ENCODE data around the gene PTPRN2.
"Not testable (repeated sequence)": the region's sequence is repeated elsewhere in the genome, so short reads cannot be mapped to it uniquely, and the experiment has no call there.

PTPRN2 gene

DNA sequence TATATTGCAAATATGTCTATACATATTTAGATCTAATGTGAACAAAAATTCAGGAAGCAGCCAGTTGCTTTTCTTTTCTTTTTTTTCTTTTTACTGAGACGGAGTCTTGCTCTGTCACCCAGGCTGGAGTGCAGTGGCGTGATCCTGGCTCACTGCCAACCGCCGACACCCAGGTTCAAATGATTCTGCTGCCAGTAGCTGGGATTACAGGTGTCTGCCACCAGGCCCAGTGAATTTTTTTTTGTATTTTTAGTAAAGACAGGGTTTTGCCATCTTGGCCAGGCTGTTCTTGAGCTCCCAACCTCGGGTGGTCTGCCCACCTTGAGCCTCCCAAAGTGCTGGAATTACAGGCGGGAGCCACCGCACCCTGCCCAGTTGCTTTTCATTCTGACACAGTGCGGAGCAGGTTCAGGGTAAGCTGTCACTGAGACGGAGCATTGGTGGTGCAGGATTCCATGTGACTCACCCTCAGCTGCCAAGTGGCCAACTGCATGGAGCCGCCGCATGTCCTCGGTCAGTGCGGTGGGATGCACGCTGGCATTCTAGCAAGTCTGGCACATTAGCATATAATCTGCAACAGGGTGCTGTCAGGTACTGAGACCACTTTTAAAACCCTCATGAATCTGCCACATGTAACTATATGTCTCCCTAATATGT, 888.1 kb downstream of the PTPRN2 start:
- no peak for DNase-seq

- DNase-seq: not testable (repeated sequence)
Observed at GRCh38 chr7:157697287-157697686, 890.3 kb downstream of the PTPRN2 start.

- not testable (repeated sequence) for DNase-seq
Observed at GRCh38 chr7:157695609-157696008, 892.0 kb downstream of the PTPRN2 start.

- DNase-seq: no peak
Observed at GRCh38 chr7:157694376-157694665, 893.3 kb downstream of the PTPRN2 start.

DNA sequence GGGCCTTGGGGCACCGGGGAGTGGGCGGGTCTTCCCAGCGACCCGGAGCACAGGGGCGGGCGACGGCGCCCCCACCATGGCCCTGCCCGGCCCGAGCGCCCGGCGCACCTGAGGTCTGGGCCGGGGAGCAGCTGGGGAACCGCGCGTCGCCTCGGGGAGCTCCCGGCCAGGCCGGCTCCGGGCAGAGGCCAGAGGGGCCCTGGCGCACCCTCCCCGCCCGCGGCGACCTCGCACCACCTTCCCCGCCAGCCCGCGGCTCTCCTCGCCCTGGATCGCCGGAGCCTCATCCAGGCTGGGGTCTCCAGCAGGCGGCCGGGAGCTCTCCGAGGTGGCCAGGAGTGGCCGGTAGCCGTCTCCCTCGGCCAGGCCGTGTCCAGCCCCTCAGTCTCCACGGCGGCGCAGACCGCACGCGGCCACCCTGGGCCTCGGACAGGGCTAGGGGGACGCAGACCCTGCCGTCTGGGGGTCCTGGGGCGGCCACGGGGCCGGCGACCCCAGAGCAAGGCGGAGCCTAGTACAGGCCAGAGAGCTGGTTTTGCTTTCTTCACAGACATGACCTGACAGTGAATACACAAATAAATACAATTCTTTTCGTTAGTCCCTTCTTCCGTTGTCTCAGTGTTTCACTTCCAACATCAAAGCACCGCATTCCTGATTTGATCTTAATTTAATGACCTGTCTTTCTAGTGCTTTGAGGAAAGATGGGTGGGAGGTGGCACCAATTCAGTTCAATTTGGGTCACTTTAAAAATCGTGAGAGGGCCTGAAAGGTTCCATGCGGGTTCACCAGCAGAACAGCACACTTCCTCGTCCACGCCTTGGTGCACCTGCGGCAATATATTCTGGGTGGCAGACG, 893.9 kb downstream of the PTPRN2 start:
- no peak for DNase-seq

DNA sequence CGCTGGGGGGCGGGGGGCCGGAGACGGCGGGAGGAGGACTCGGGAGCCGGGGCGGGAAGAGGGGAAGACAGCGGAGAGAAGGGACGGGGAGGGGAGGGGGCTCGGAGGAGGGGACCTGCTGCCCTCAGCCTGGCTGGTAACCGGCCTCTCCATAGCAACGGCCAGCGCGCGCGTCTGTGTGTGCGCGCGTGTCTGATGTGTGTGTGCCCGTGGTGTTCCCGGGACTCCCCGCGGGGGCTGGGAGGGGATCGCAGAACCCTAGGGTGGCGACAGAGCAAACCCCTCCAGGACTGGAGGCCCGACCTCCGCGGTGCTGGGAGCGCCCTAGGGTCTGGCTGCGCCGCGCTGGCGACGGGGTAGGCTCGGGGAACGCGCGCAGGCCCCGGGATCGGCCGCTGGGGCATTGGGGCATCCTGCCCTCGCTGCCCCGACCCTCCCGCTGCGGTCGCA, 894.5 kb downstream of the PTPRN2 start:
- DNase-seq: no peak

- no peak for DNase-seq
Observed at GRCh38 chr7:157692460-157693011, 895.1 kb downstream of the PTPRN2 start.

GRCh38 chr7:157691586-157692459, 895.8 kb downstream of the PTPRN2 start:
- peak in 2 of 14 donors; percentile 7 to 9 for DNase-seq

DNA sequence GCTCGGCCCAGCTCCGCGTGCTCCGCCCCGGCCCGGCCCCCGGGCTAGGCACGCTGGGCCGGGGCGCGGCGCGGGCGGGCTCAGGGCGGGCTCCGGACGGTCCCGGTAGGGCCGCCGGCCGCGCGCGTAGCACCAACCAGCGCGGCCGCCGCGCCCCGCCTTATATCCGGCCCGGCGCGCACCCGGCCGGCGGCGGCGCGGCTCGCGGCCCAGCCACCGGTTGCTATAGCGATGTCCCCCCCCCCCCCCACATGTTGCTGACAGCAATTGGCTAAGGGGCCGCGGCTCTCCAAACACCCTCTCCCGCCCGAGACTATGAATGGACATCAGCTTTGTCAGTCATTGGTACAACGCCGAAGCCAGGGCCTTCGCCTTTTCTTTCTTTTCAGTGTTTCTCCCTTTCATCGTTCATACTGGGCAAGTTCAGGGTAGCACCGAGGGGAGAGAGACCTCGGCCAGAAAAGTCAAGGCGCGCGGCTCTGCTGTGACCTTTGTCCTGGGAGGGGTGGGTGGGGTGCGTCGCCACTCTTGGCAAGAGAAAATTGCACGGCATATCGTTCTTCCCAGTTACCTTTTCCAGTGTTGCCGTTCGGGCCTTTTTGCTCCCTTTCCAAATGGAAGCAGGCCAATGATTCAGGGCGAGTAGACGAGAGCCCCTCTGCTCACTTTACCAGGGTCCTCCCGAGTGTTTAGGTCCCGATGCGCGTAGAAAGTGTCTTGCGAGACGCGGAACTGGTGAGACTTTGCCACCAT, 896.6 kb downstream of the PTPRN2 start:
- peak in 9 of 14 donors; percentile 8 to 73 (median 26) for DNase-seq

DNA sequence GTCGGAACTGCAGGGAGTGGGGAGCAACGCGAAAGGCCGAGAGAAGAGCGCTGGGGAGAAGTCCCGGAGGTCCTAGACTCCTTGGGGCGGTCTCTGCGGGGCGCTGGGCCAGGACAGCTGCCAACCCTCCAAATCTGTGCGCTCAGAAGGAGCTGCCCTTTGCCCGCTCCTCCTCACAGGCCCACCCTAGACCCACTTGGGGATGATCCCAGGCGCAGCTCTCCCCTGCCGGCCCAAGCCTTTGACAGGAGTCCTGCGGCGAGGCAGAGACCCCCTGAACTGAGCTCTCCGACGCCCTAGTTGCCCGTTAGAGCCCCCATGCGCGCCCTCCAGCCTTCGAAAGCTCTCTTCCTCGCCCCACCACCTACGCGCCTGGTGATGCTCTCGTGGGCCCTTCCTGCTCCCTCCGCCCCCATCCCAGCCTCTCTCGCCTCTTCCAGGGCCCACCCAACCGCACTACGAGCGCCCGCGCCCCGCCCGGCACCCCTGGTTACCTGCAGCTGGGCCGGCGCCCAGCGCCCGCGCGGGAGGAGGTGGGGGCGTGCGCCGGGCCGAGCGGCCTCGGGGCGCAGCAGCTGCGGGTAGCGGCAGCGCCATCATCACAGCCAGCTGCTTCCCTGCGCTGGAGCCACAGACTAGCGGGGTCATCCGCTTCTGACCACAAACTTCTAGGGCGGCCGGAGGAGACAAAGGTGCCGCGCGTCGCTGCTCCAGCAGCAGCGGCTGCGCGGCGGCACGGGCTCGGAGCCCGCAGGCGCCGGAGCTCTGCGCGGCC, 897.4 kb downstream of the PTPRN2 start:
- DNase-seq: no peak

GRCh38 chr7:157689269-157690057, 898.2 kb downstream of the PTPRN2 start:
- no peak for DNase-seq

DNA sequence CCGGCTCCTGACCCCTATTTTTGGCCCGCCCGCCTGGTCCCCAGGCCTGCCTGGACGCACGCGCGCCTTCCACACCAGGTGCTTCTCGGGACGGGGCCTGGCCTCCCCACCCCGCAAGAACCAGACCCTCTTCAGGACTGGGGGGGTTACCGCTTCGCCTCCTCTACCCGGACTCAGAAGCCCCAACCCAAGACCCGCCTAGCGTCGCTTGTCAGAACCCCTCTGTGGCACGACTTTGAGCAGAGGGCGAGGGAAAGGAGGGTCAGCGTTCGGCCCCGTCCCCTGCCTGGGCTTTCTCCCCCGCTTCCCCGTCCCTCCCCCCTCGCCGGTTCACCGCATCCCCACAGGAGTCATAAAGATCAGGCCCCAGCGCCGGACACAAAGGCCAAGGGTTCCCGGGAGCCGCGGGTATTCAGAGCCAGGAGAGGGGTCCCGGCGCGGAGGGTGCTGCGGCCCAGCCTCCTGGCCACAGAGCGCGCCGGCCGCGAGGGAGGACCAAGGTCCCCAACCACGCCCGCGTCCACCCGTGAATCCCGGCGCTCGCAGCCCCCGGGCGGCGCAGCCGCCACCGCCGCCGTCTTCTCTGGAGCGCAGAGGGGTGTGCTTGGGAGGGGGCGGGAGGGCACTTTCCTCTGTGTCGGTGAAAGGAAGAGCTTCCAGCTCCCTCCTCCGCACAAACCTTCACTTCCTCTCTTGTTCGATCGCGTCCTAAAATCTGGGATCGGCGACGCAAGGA, 898.9 kb downstream of the PTPRN2 start:
- DNase-seq: no peak

- DNase-seq: no peak
Observed at GRCh38 chr7:157687845-157688532, 899.6 kb downstream of the PTPRN2 start.

DNA sequence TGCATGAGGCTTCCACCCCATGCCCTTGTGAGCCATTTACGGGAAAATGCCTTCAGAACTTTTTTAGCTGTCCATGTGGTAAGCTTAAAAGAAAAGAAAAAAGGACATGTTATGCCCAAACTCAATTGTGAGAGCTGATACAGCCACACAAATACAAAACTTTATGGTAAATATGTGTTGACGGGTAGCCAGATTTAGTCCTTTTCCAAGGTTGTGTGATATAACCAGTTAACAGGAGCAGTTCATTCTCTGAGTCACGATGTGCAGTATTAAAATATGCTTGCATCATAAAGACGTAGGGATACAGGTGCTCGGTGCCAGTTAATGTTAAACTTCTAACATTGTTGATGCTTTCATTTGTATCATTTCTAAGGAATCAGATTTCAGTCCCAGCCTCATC, 900.5 kb downstream of the PTPRN2 start:
- no peak for DNase-seq

DNA sequence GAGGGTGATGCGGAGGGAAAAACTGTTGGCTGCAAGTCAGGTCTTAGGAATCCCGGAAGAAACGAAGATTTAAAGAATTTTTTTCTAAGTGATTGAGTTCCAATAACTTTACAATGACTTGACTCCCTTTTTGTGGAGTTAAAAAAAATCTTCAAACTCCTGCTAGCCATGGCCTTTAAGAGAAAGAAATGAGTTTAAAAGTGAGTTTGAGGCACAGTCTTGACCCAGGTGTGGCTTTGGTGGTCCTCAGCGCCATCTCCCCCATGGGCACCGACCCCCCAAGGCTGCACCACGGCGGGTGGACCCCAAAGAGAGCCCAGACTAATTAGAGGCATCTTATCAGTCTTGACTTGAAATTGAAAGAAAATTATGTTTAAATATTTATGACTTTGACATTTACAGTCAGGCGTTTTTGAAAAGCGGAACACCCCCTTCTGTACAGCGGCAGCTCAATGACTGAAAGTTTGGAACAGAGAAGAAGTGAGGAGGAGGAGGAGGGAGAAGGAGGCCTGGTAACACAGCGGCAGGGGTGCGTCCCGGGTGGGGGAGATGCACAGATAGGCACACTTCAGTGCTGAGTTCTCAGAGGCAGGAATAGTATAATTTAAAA, 901.2 kb downstream of the PTPRN2 start:
- DNase-seq: no peak

- DNase-seq: no peak
Observed at GRCh38 chr7:157685430-157686284, 902.0 kb downstream of the PTPRN2 start.

- DNase-seq: no peak
Observed at GRCh38 chr7:157684909-157685429, 902.7 kb downstream of the PTPRN2 start.
